ENCODE data around the gene FLNB. TPM values are rescaled to one million over a fixed set of nuclear protein-coding genes. Genes with fewer than 3 reads are reported as not detected.
"Not testable (repeated sequence)": the region's sequence is repeated elsewhere in the genome, so short reads cannot be mapped to it uniquely, and the experiment has no call there.

The FLNB gene
- polyA plus RNA-seq, 1 of the 3 experiments (the other 2 are of a cell fraction) = 127 TPM

DNA sequence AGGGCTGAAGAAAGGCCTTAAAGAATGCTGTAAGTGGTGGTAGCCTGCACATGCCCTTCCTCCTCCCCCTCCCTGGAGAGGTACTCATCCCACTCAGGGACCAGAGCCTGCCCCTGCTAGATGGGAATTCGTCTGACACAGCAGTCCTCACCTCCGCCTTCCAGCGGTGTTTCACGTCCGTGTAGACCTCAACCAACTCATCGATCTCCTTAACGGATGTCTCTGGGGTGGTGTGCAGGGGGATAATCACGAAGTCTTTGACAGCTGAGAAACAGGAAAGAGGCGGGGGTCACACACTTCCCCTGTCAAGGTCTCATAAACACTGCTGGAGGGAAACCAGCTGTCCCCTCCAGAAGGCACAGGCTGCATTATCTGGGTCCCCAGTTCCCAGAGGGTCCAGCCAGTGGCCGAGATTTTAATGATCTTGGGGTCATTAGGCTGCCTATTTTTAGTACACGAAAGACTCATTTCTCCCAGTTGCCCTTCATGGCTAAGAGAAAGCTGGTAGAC is 192.7 kb downstream of the FLNB start (continued):
- no peak for TF ChIP-seq RFX5 (IDR thresholded peaks at IDR 0.05; ENCODE audit: low read length)
- no peak for TF ChIP-seq MXI1 (IDR thresholded peaks at IDR 0.05; ENCODE audit: low read depth, low read length)
- TF ChIP-seq, protein P1, sequence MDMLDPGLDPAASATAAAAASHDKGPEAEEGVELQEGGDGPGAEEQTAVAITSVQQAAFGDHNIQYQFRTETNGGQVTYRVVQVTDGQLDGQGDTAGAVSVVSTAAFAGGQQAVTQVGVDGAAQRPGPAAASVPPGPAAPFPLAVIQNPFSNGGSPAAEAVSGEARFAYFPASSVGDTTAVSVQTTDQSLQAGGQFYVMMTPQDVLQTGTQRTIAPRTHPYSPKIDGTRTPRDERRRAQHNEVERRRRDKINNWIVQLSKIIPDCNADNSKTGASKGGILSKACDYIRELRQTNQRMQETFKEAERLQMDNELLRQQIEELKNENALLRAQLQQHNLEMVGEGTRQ (IDR thresholded peaks at IDR 0.05; ENCODE audit: borderline replicate concordance, low read depth, low read length) = no peak

- H2AFZ ChIP-seq (ENCODE audit: low read depth); H3K4me2 ChIP-seq; DNase-seq; H3F3A ChIP-seq (replicated peaks; ENCODE audit: insufficient read depth); H4K20me1 ChIP-seq (ENCODE audit: insufficient read depth); H3K79me2 ChIP-seq (ENCODE audit: insufficient read depth); H3K27ac ChIP-seq (ENCODE audit: low read depth in 2 of 2, low read length in 1 of 2); H3K9ac ChIP-seq; H3K4me1 ChIP-seq (ENCODE audit: control insufficient read depth in 1 of 2, insufficient read depth in 2 of 2, low read depth in 1 of 2, low read length in 1 of 2); H3K9me2 ChIP-seq; H3K36me3 ChIP-seq (replicated peaks in 1 of 2; ENCODE audit: control insufficient read depth in 1 of 2, insufficient read depth in 2 of 2, low read length in 1 of 2); H3K27me3 ChIP-seq (ENCODE audit: insufficient read depth); POLR2A ChIA-PET; H3K9me3 ChIP-seq; H3K4me3 ChIP-seq (ENCODE audit: low read depth in 2 of 2, low read length in 1 of 2): not testable (repeated sequence)
- CTCF ChIA-PET = interaction anchor here (1.2 to 4.1 kb wide), 5 partner anchors 11 to 37 kb away, joined by 3 to 19 read pairs (median 7); partner anchors contain the start of gene ABHD6
- 64% methylated on average over 3 of the region's 3 CpGs for WGBS (ENCODE audit: low lambda C conversion rate)
Observed at GRCh38 chr3:58201451-58201850, 193.2 kb downstream of the FLNB start.

GRCh38 chr3:58202917-58203360 is 194.7 kb downstream of the FLNB start:
- Histone ChIP-seq H4K20me1 (ENCODE audit: insufficient read depth) (no peaks in the 10 kb centered on the region), H3F3A (replicated peaks; ENCODE audit: insufficient read depth) (no peaks in the 10 kb centered on the region), H2AFZ (ENCODE audit: low read depth) (no peak overlapping the region), H3K4me3 (ENCODE audit: low read depth in 2 of 2, low read length in 1 of 2) (no peak overlapping the region), H3K27me3 (ENCODE audit: insufficient read depth) (no peaks in the 10 kb centered on the region), H3K9me2 (no peaks in the 10 kb centered on the region), H3K9me3 (no peaks in the 10 kb centered on the region), H3K9ac (no peak overlapping the region), H3K4me2 (no peak overlapping the region), H3K36me3 (replicated peaks in 1 of 2; ENCODE audit: control insufficient read depth in 1 of 2, insufficient read depth in 2 of 2, low read length in 1 of 2) (no peaks in the 10 kb centered on the region), H3K4me1 (ENCODE audit: control insufficient read depth in 1 of 2, insufficient read depth in 2 of 2, low read depth in 1 of 2, low read length in 1 of 2) (no peaks in the 10 kb centered on the region), H3K27ac (ENCODE audit: low read depth in 2 of 2, low read length in 1 of 2) (no peak overlapping the region), H3K79me2 (ENCODE audit: insufficient read depth) (no peaks in the 10 kb centered on the region)
- POLR2A ChIA-PET = interaction anchor here (0.6 kb wide), 1 partner anchor 228 kb away, joined by 4 read pairs; no protein-coding TSS in a partner anchor
- CTCF ChIA-PET = interaction anchor here (0.6 to 2.1 kb wide), 7 partner anchors 10 to 258 kb away, joined by 3 to 18 read pairs (median 3); partner anchors contain the start of genes HTD2 and RPP14
- no peak for DNase-seq
- 62% methylated on average over 9 of the region's 9 CpGs for WGBS (ENCODE audit: low lambda C conversion rate)
- TF ChIP-seq NRF1 (IDR thresholded peaks at IDR 0.05; ENCODE audit: low read depth, low read length) (no peak), RCOR1 (IDR thresholded peaks at IDR 0.05; ENCODE audit: low read length) (no peak), RFX5 (IDR thresholded peaks at IDR 0.05; ENCODE audit: low read length) (no peak), EP300 (IDR thresholded peaks at IDR 0.05; ENCODE audit: borderline replicate concordance in 1 of 2, low read depth in 1 of 2, low read length in 1 of 2) (no peak), ELF1 (IDR thresholded peaks at IDR 0.05) (no peak), CTCF (IDR thresholded peaks at IDR 0.05) (no peak), EZH2phosphoT487 (IDR thresholded peaks at IDR 0.05; ENCODE audit: borderline replicate concordance, low read depth) (no peak), JUND (IDR thresholded peaks at IDR 0.05) (no peak), TAF1 (IDR thresholded peaks at IDR 0.05; ENCODE audit: borderline replicate concordance, low read depth, low read length) (no peak), RAD21 (IDR thresholded peaks at IDR 0.05; ENCODE audit: low read length) (no peak), TCF12 (IDR thresholded peaks at IDR 0.05) (no peak), MEF2A (IDR thresholded peaks at IDR 0.05; ENCODE audit: borderline replicate concordance, low read depth) (no peak), SMC3 (IDR thresholded peaks at IDR 0.05; ENCODE audit: low read depth, low read length) (no peak), PBX3 (IDR thresholded peaks at IDR 0.05) (no peak)
- TF ChIP-seq, protein P2, sequence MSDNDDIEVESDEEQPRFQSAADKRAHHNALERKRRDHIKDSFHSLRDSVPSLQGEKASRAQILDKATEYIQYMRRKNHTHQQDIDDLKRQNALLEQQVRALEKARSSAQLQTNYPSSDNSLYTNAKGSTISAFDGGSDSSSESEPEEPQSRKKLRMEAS (IDR thresholded peaks at IDR 0.05; ENCODE audit: low read depth) = no peak
- TF ChIP-seq, protein P3, sequence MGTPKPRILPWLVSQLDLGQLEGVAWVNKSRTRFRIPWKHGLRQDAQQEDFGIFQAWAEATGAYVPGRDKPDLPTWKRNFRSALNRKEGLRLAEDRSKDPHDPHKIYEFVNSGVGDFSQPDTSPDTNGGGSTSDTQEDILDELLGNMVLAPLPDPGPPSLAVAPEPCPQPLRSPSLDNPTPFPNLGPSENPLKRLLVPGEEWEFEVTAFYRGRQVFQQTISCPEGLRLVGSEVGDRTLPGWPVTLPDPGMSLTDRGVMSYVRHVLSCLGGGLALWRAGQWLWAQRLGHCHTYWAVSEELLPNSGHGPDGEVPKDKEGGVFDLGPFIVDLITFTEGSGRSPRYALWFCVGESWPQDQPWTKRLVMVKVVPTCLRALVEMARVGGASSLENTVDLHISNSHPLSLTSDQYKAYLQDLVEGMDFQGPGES (IDR thresholded peaks at IDR 0.05; ENCODE audit: low read depth, low read length) = no peak

All from SK-N-SH (cell line).